Loucy (cell line): ENCODE results near the gene TRMT5.

Experiments used
- EZH2phosphoT487 ChIP-seq: fragments of 200-600 bp; IDR thresholded peaks from 2 replicates; pipeline ENCODE4 v1.6.1; 2018; ENCODE audit warnings: antibody characterized with exemption, mild to moderate bottlenecking, moderate library complexity, borderline replicate concordance
- TF ChIP-seq, protein P1 (sequence below): fragments of 200-600 bp; sonication (generic); conservative IDR thresholded peaks from 2 replicates; pipeline ENCODE4 v1.5.1; 2014; ENCODE audit warnings: mild to moderate bottlenecking, antibody characterized with exemption, low read length

DNA sequence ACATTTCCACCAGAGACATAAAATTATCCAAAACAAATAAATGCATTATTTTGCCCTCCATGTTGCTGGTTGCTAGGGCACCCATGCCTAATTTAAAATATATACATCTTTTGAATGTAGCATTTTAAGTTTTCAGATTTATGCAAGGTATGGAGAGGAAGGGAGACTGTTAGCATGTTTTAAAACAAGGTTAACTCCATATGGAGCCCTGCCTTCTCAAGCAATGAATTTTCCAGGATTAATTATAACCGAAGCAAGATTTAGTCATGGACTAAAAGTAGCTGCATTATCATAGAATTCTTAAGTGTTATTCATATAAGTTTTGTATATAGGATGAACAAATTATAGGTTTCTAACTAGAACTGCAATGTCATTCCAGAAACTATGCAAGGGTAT, 37.2 kb downstream of the TRMT5 start:
- TF ChIP-seq, protein P1, sequence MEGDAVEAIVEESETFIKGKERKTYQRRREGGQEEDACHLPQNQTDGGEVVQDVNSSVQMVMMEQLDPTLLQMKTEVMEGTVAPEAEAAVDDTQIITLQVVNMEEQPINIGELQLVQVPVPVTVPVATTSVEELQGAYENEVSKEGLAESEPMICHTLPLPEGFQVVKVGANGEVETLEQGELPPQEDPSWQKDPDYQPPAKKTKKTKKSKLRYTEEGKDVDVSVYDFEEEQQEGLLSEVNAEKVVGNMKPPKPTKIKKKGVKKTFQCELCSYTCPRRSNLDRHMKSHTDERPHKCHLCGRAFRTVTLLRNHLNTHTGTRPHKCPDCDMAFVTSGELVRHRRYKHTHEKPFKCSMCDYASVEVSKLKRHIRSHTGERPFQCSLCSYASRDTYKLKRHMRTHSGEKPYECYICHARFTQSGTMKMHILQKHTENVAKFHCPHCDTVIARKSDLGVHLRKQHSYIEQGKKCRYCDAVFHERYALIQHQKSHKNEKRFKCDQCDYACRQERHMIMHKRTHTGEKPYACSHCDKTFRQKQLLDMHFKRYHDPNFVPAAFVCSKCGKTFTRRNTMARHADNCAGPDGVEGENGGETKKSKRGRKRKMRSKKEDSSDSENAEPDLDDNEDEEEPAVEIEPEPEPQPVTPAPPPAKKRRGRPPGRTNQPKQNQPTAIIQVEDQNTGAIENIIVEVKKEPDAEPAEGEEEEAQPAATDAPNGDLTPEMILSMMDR, result no peak
- TF ChIP-seq EZH2phosphoT487, result no peak
